GM23338 (cell line): ENCODE data around the gene MAN1B1. TPM values are rescaled to one million over a fixed set of nuclear protein-coding genes. Genes with fewer than 3 reads are reported as not detected.
A peak's percentile ranks its signal among the peaks of the same experiment; 100 is the strongest.

Experiments
- ATAC-seq: fragments of 200-7000 bp; cut with Tn5 transposase; 3 replicates; pipeline ENCODE4 v1.9.1; 2020
- DNase-seq: peaks from one replicate; pipeline ENCODE4 v3.0.0-alpha.2; 2015; ENCODE audit warnings: low spot score
- H2AFZ ChIP-seq: fragments of 200-600 bp; sonication (generic); 2 replicates; pipeline ENCODE4 v1.8.0; 2016; ENCODE audit warnings: antibody characterized with exemption, mild to moderate bottlenecking, moderate library complexity
- H3F3A ChIP-seq: fragments of 200-600 bp; sonication (generic); replicated peaks from 2 replicates; pipeline ENCODE4 v1.8.0; 2017; ENCODE audit warnings: antibody characterized with exemption, mixed run types, low read depth
- H3K27ac ChIP-seq: fragments of 200-600 bp; sonication (generic); 2 replicates; pipeline ENCODE4 v1.6.1; 2016; ENCODE audit warnings: low read depth
- H3K27me3 ChIP-seq: fragments of 200-600 bp; sonication (generic); 2 replicates; pipeline ENCODE4 v1.8.0; 2016; ENCODE audit warnings: mild to moderate bottlenecking, mixed run types, moderate library complexity; ENCODE audit not compliant: insufficient read depth
- H3K36me3 ChIP-seq: fragments of 200-600 bp; sonication (generic); 2 replicates; pipeline ENCODE4 v1.8.0; 2016; ENCODE audit warnings: mild to moderate bottlenecking; ENCODE audit not compliant: insufficient read depth
- H3K4me1 ChIP-seq: fragments of 200-600 bp; sonication (generic); 2 replicates; pipeline ENCODE4 v1.8.0; 2016; ENCODE audit warnings: mild to moderate bottlenecking, moderate library complexity; ENCODE audit not compliant: insufficient read depth
- H3K4me2 ChIP-seq: fragments of 200-600 bp; sonication (generic); 2 replicates; pipeline ENCODE4 v1.7.1; 2017; ENCODE audit warnings: mixed run types
- H3K4me3 ChIP-seq: fragments of 200-600 bp; sonication (generic); 2 replicates; pipeline ENCODE4 v1.6.1; 2016; ENCODE audit warnings: mixed run types
- H3K79me2 ChIP-seq: fragments of 200-600 bp; sonication (generic); replicated peaks from 2 replicates; pipeline ENCODE4 v1.8.0; 2017; ENCODE audit warnings: mild to moderate bottlenecking; ENCODE audit not compliant: insufficient read depth
- H3K9me2 ChIP-seq: fragments of 200-600 bp; sonication (generic); 2 replicates; pipeline ENCODE4 v1.8.0; 2017; ENCODE audit not compliant: insufficient read depth
- H4K20me1 ChIP-seq: fragments of 200-600 bp; sonication (generic); replicated peaks from 2 replicates; pipeline ENCODE4 v1.8.0; 2017; ENCODE audit warnings: mild to moderate bottlenecking; ENCODE audit not compliant: insufficient read depth
- H3K27ac Mint-ChIP-seq: 2 replicates; pipeline ENCODE4 v1.8.0; 2020; ENCODE audit warnings: inconsistent platforms, mild to moderate bottlenecking, moderate library complexity, mixed read lengths
- H3K27me3 Mint-ChIP-seq: 3 replicates; pipeline ENCODE4 v1.8.0; 2022; ENCODE audit warnings: low read depth, mild to moderate bottlenecking, moderate library complexity, mixed read lengths, inconsistent platforms; ENCODE audit not compliant: insufficient read depth, poor library complexity
- H3K36me3 Mint-ChIP-seq: 3 replicates; pipeline ENCODE4 v1.8.0; 2021; ENCODE audit warnings: low read depth, mild to moderate bottlenecking, inconsistent platforms, moderate library complexity, mixed read lengths
- H3K4me1 Mint-ChIP-seq: 3 replicates; pipeline ENCODE4 v1.8.0; 2020; ENCODE audit warnings: mild to moderate bottlenecking, inconsistent platforms, mixed read lengths
- H3K4me3 Mint-ChIP-seq: 3 replicates; pipeline ENCODE4 v1.8.0; 2021; ENCODE audit warnings: moderate library complexity, mild to moderate bottlenecking, inconsistent platforms, mixed read lengths
- H3K9me3 Mint-ChIP-seq: 3 replicates; pipeline ENCODE4 v1.8.0; 2020; ENCODE audit warnings: moderate library complexity, mild to moderate bottlenecking, inconsistent platforms, mixed read lengths
- CREB1 ChIP-seq: fragments of 250-450 bp; sonication (Bioruptor Pico); IDR thresholded peaks from 2 replicates; pipeline ENCODE4 v1.5.0; 2020; ENCODE audit warnings: low read depth, mild to moderate bottlenecking, moderate library complexity
- CTCF ChIP-seq, 2 experiments: fragments of 200-600 bp in 1 of 2; sonication (generic) in 1 of 2; conservative IDR thresholded peaks; 2 replicates each; pipeline versions ENCODE4 v1.5.1 to v1.6.1; 2016 to 2017; ENCODE audit warnings: antibody characterized with exemption in 2 of 2, low read depth in 2 of 2, mild to moderate bottlenecking in 2 of 2, moderate library complexity in 1 of 2
- ETS1 ChIP-seq: IDR thresholded peaks from 2 replicates; pipeline ENCODE4 v1.6.1; 2016; ENCODE audit warnings: antibody characterized with exemption
- EZH2 ChIP-seq: fragments of 200-600 bp; sonication (generic); IDR thresholded peaks from one replicate; pipeline ENCODE4 v1.8.0; 2017; ENCODE audit warnings: antibody characterized with exemption, mild to moderate bottlenecking, low read depth; ENCODE audit not compliant: unreplicated experiment
- EZH2phosphoT487 ChIP-seq: fragments of 200-600 bp; sonication (generic); IDR thresholded peaks from one replicate; pipeline ENCODE4 v1.8.1; 2018; ENCODE audit warnings: antibody characterized with exemption; ENCODE audit not compliant: unreplicated experiment
- JUNB ChIP-seq: IDR thresholded peaks from one replicate; pipeline ENCODE4 v1.6.1; 2016; ENCODE audit warnings: antibody characterized with exemption; ENCODE audit not compliant: unreplicated experiment
- NANOG ChIP-seq: IDR thresholded peaks from 2 replicates; pipeline ENCODE4 v1.6.1; 2016; ENCODE audit warnings: antibody characterized with exemption, borderline replicate concordance
- POLR2AphosphoS5 ChIP-seq: IDR thresholded peaks from 2 replicates; pipeline ENCODE4 v1.6.1; 2016; ENCODE audit warnings: antibody characterized with exemption, low read depth
- REST ChIP-seq: IDR thresholded peaks from one replicate; pipeline ENCODE4 v1.6.1; 2018; ENCODE audit warnings: antibody characterized with exemption; ENCODE audit not compliant: unreplicated experiment
- STAT1 ChIP-seq: IDR thresholded peaks from one replicate; pipeline ENCODE4 v1.6.1; 2016; ENCODE audit warnings: antibody characterized with exemption; ENCODE audit not compliant: unreplicated experiment
- ZNF331 ChIP-seq: fragments of 250-450 bp; sonication (Bioruptor Pico); IDR thresholded peaks from 2 replicates; pipeline ENCODE4 v1.5.0; 2020; ENCODE audit warnings: low read depth, mild to moderate bottlenecking, moderate library complexity
- polyA plus RNA-seq: library from polyadenylated mRNA; unstranded; fragments of >200 nt; fragmentation: Nextera tagmentation; extraction: Ambion mirVana; gene quantifications from 2 replicates; pipeline ENCODE4 v1.2.1, GENCODE V29; 2016
- total RNA-seq: library from RNA; depleted of rRNA; stranded (reverse); fragments of >200 nt; shearing (Covaris generic); gene quantifications from 2 replicates; pipeline ENCODE4 v1.2.3, GENCODE V29; 2014

MAN1B1 gene
- total and polyA plus RNA-seq, 2 experiments from 2014 or later: 15.7 to 39.9 TPM

GRCh38 chr9:137078701-137079400, 7.9 kb upstream of the MAN1B1 start:
- Mint-ChIP-seq H3K9me3 (no peaks in the 10 kb centered on the region), H3K27me3 (peaks cover 45% of the 10 kb centered on the region), H3K4me1 (peaks cover 13% of the 10 kb centered on the region), H3K4me3 (peak overlapping the region; percentile 70), H3K27ac (no peak overlapping the region), H3K36me3 (no peaks in the 10 kb centered on the region)
- Histone ChIP-seq H2AFZ (peak overlapping the region; percentile 86), H4K20me1 (0 out of 2 replicates have a peak, but pooled peaks cover 6% of the 10 kb centered on the region), H3K27ac (no peak overlapping the region), H3K27me3 (peaks cover 40% of the 10 kb centered on the region), H3K79me2 (no peaks in the 10 kb centered on the region), H3K4me2 (peak overlapping the region; percentile 88), H3K4me3 (peak overlapping the region; percentile 64), H3F3A (peaks cover 24% of the 10 kb centered on the region), H3K9me2 (no peaks in the 10 kb centered on the region), H3K4me1 (peaks cover 24% of the 10 kb centered on the region), H3K36me3 (no peaks in the 10 kb centered on the region)
- DNase-seq (peak; percentile 62), ATAC-seq (peak; percentile 70)
- TF ChIP-seq EZH2 (peak; percentile 44), ETS1 (no peak), CREB1 (CRISPR knock-in tag) (no peak), JUNB (no peak), REST (no peak), CTCF (conservative IDR thresholded peaks at IDR 0.05; ENCODE audit: low read depth in 2 of 2) (no peak), NANOG (no peak), ZNF331 (CRISPR knock-in tag) (no peak), EZH2phosphoT487 (no peak), STAT1 (no peak), POLR2AphosphoS5 (peak; percentile 57; the same call in 1 of the 2 replicates)
